Right cardiac atrium (tissue), 5 donors: Measurements from ENCODE around the gene TCIRG1. TPM values are rescaled to one million over a fixed set of nuclear protein-coding genes. Genes with fewer than 3 reads are reported as not detected.

Source experiments
- ATAC-seq, 2 donors: fragments of 200-7000 bp; cut with Tn5 transposase; one replicate each; pipeline versions ENCODE4 v1.8.0 to v1.9.1; 2020; ENCODE audit warnings: moderate library complexity in 2 of 2, mild to moderate bottlenecking in 1 of 2
- DNase-seq, 3 donors: peaks; one replicate each; pipeline ENCODE4 v3.0.0-alpha.2; 2020
- H3K27ac ChIP-seq: one replicate; pipeline ENCODE4 v1.5.1; 2013; ENCODE audit warnings: mild to moderate bottlenecking, low read length, control low read depth, moderate library complexity
- H3K27me3 ChIP-seq: one replicate; pipeline ENCODE4 v1.6.1; 2013; ENCODE audit not compliant: control insufficient read depth, insufficient read depth
- H3K4me1 ChIP-seq: one replicate; pipeline ENCODE4 v1.6.1; 2013; ENCODE audit warnings: low read length; ENCODE audit not compliant: control insufficient read depth, insufficient read depth
- H3K4me3 ChIP-seq: one replicate; pipeline ENCODE4 v1.5.1; 2013; ENCODE audit warnings: low read length, control low read depth
- H3K9me3 ChIP-seq: one replicate; pipeline ENCODE4 v1.6.1; 2013; ENCODE audit warnings: low read length; ENCODE audit not compliant: control insufficient read depth
- whole genome bisulfite sequencing: extraction: QIAGEN DNeasy Blood & Tissue Kit; methylation state at CpG from one replicate; pipeline ENCODE4 v1.1.7; 2013; 5-methylcytosine and 5-hydroxymethylcytosine counted together
- intact Hi-C, 4 donors: fragments of 100-400 bp; cut with DNase I; formaldehyde crosslinking; loops; one replicate each; pipeline versions ENCODE4 v1.11.0 to v1.14.0; 2022 to 2023
- polyA plus RNA-seq: library from polyadenylated mRNA; stranded (reverse); fragments of 200-250 nt; gene quantifications from one replicate; pipeline ENCODE4 v1.2.3, GENCODE V29; 2013
- total RNA-seq, 4 donors: library from RNA; stranded (reverse); fragmentation: NEBNext Ultra II Directional; extraction: Animal tissue kit (Norgen Biotek cat#: 25700); gene quantifications; one replicate each; pipeline ENCODE4 v1.2.1, GENCODE V29; 2021
- donor health status: healthy with polysubstance abuse.
- donor health status: DM: no; HTN: yes; CAD: no.
- donor health status: DM: no; HTN: no; CAD: no.
- donor health status: DM: no; HTN: yes; CAD: no; lungs with severe emphysema.
- donor health status: DM: yes; HTN: yes; CAD: no.

The TCIRG1 gene
- total and polyA plus RNA-seq, 5 donors = 23.4 to 40.2 (median 38.3) TPM

DNA sequence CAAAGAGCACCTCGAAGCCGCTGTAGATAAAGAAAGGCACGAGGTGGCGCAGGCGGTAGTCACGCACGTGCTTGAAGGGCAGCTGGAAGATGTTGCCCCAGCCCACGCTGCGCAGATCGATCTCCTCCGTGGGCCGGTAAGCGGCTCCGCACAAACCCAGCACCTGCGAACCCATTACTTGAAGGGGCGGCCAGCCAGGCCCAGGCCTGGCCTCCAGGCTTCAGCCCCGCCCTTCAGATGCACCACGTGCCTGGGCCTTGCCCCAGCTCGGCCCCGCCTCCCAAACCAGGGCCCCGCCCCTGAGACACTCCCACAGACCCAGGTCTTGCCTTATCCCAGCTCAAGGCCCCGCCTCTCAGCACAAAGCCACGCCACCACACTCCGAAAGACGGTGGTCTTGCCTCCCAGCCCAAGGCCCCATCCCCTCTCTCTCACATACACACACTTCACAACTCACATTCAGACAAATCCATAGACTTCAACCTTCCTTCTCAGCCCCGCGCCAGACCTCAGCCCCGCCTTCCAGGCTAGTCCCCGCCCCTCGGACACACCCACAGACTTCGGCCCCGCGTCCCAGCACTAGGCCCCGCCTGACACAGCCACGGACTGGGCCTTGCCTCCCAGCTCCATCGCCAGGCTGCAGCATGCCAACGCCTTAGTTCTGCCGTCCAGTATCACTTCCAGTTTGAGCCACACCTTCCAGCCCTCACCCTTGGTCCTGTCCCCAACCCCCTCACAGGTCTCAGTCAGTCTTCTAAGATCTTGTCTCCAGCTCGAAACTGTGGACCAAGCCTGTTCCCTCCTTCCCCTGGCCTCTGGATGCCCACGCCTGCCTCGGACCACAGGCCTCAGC, 42.0 kb upstream of the TCIRG1 start:
- ATAC-seq = peak; percentile 92 to 93
- 58% methylated on average over 41 of the region's 41 CpGs for WGBS
- H3K27ac ChIP-seq = no peak overlapping the region
- H3K4me3 ChIP-seq = no peak overlapping the region
- intact Hi-C loops = no loop called here
- H3K9me3 ChIP-seq = no peaks in the 10 kb centered on the region
- no peaks in the 10 kb centered on the region for H3K27me3 ChIP-seq
- H3K4me1 ChIP-seq = no peaks in the 10 kb centered on the region
- DNase-seq = peak; percentile 75 to 92 (median 88)

DNA sequence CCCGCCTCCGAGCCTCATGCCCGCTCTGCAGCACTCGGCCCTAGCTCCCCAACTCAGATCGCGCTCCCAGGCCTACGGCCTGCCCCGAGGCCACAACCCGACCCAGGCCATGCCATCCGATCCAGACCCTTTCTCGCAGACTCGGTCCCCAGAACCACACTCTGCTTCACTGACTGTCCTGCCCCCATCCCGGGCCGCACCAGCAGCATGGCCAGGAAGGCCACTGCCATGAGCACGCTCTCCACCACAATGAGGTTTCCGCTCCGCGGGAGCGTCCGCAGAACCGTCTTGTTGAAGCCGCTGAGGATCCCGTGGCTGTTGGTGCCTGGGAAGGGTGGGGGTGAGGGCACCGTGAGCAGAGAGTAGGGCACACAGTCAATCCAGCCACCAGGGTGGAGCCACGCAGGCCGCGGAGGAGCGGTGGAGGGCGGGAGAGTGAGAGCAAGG, 41.3 kb upstream of the TCIRG1 start:
- no peak overlapping the region for H3K27ac ChIP-seq

DNA sequence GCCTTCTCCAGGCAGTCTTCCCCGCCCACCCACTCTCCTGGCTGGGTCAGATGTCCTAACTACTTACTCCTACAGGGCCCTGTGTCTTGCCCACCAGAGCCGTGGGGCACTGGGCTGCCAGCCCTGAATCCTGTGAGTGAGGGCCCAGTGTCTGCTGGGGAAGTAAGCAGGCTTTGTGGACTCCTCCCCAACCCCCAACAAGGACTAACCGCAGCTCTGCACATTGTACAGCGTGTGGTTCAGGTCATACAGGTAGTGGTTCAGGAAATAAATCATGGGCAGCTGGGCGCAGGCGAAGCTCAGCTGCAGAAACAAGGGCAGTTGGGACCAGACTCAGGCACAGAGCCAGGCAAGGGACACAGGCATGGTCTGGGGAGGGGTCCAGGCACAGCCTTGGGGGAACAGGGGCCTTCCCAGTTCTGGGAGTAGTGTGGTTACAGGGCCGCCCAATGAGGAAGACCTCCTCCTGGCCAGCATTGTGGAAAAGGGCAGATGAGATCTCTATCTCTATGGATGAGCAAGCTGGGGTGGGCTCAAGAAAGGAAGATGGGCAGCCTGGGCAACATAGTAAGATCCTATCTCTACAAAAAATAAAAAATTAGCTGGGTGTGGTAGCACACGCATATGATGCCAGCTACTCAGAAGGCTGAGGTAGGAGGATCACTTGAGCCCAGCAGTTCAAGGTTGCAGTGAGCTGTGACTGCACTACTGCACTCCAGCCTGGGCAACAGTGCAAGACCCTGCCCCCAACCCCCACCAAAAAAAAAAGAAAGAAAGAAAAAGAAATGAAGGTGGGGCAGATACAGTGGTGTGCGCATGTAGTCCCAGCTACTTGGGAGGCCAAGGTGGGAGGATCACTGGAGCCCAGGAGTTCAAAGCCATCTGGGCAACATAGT, 40.4 kb upstream of the TCIRG1 start:
- ATAC-seq = no peak
- peak in 1 of 3 donors; percentile 37 for DNase-seq
- WGBS = 92% methylated on average over 9 of the region's 9 CpGs
- H3K4me3 ChIP-seq = no peak overlapping the region
- no peaks in the 10 kb centered on the region for H3K4me1 ChIP-seq
- intact Hi-C loops = no loop called here
- no peaks in the 10 kb centered on the region for H3K9me3 ChIP-seq
- no peaks in the 10 kb centered on the region for H3K27me3 ChIP-seq
- H3K27ac ChIP-seq = no peak overlapping the region

More for the DNA sequence above, 41.3 kb upstream of the TCIRG1 start:
- peak in 1 of 3 donors; percentile 48 for DNase-seq
- no peaks in the 10 kb centered on the region for H3K9me3 ChIP-seq
- ATAC-seq = peak; percentile 12 to 17
- 93% methylated on average over 29 of the region's 29 CpGs for WGBS
- no peaks in the 10 kb centered on the region for H3K27me3 ChIP-seq
- intact Hi-C loops = no loop called here
- no peak overlapping the region for H3K4me3 ChIP-seq
- no peaks in the 10 kb centered on the region for H3K4me1 ChIP-seq

- H3K4me3 ChIP-seq = no peak overlapping the region
Observed at GRCh38 chr11:67999201-67999629, 39.6 kb upstream of the TCIRG1 start.

GRCh38 chr11:67999704-68000103, 39.1 kb upstream of the TCIRG1 start:
- WGBS = 95% methylated on average over 5 of the region's 5 CpGs
- no peaks in the 10 kb centered on the region for H3K9me3 ChIP-seq
- no peak overlapping the region for H3K27ac ChIP-seq
- H3K4me3 ChIP-seq = no peak overlapping the region
- ATAC-seq = no peak
- H3K4me1 ChIP-seq = no peaks in the 10 kb centered on the region
- H3K27me3 ChIP-seq = no peaks in the 10 kb centered on the region
- intact Hi-C loops = no loop called here
- peak in 1 of 3 donors; percentile 20 for DNase-seq

More at GRCh38 chr11:67999201-67999629, 39.6 kb upstream of the TCIRG1 start:
- no peaks in the 10 kb centered on the region for H3K9me3 ChIP-seq
- peak in 1 of 3 donors; percentile 37 for DNase-seq
- WGBS = 98% methylated on average over 13 of the region's 13 CpGs
- intact Hi-C loops = no loop called here
- H3K4me1 ChIP-seq = no peaks in the 10 kb centered on the region
- H3K27me3 ChIP-seq = no peaks in the 10 kb centered on the region
- ATAC-seq = no peak
- H3K27ac ChIP-seq = no peak overlapping the region

GRCh38 chr11:68002575-68002937, 36.3 kb upstream of the TCIRG1 start:
- peak in 1 of 3 donors; percentile 68 for DNase-seq
- Histone ChIP-seq H3K27me3 (no peaks in the 10 kb centered on the region), H3K27ac (no peak overlapping the region), H3K4me1 (no peaks in the 10 kb centered on the region), H3K9me3 (no peaks in the 10 kb centered on the region), H3K4me3 (no peak overlapping the region)
- WGBS = 75% methylated on average over 9 of the region's 9 CpGs
- intact Hi-C loops = no loop called here
- ATAC-seq = peak in 1 of 2 donors; percentile 2

DNA sequence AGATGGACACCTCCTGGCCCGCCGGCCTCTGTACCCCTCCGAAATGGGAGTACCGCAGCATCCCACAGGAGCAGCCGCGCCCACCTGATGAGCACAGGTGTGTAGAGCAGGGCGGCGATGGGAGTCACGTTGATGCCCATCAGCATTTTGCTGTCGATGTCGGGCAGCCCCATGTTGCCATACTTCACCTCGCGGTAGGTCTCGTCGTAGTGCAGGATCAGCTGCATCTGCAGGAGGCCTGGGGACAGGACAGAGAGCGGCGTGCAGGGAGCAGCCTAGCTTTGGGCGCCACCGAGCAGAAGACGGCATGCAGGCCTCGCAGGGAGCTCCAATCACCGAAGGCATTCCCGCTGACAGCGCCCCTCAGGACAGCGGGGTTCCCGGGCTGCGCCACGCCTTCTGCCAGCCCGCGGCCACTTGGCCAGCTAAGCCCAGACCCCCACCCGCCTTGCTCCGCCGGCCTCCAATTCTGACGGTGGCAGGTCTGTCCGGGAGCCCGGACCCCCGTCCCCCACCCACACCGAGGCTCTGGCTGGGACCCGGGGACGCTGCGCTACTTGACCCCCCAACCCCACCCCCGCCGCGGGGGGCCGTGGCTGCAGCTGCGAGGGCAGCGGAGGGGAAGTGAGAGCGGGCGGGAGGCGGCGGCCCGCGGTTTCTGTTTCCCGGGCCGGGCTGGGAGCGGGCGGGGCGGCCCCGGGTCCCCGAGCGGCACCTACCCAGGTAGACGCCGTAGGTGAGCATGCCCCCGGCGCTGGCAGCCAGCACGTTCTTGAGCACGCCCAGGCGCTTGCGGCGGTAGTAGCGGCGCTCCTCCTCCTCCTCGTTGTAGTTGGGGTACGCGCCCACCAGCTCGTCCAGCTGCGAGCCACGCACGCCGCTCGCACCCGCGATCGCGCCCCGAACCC, 35.6 kb upstream of the TCIRG1 start:
- peak; percentile 49 to 83 (median 80) for DNase-seq
- 13% methylated on average over 86 of the region's 86 CpGs for WGBS

DNA sequence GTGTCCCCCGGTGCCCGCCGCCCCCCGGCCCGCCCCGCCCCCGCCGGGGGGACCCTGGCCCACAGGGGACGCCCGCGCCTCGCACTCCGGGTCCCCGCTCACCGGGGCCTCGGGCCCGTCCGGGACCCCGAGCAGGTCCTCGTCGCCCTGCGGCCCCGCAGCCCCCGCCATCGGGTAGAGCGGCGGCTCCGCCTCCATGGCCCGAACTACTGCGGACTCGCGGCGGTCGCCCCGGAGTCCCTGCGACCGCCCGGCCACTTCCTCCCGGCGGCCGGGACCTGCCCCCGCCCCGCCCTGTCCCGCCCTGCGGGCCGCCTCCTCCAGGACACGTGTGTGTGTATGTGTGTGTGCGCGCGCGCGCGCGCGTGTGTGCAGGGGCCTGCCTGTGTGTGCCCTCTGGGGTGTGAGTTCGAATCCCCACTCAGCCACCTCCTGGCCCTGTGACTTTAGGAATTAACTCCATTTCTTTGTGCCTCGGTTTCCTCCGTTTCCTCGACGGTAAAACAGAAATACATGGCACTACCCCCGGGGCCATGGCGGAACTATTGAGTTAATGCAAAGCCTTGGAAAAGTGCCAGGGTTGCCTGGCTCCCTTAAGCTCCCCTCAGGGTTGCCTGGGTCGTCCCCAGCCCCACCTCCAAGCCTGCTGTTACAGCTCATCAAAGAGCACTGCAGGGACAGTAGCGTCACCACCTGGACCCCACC, 34.8 kb upstream of the TCIRG1 start, which contains the start of gene UNC93B1:
UNC93B1 (minus strand) TSS at position 252 of the 705 bp plus-strand sequence; CDS start at position 198, 54 bp downstream.
- Histone ChIP-seq H3K27ac (no peak within 1 kb of the TSS), H3K4me1 (no peaks in the 10 kb centered on the region), H3K9me3 (no peaks in the 10 kb centered on the region), H3K27me3 (no peaks in the 10 kb centered on the region), H3K4me3 (peak within 1 kb of the TSS; percentile 94)
- peak; percentile 92 for ATAC-seq
- 4% methylated on average over 64 of the region's 64 CpGs for WGBS
- DNase-seq = peak; percentile 94 to 98 (median 98)
- intact Hi-C loops = no loop called here

More for the DNA sequence above, 35.6 kb upstream of the TCIRG1 start:
- Histone ChIP-seq H3K4me3 (peak overlapping the region; percentile 94), H3K27me3 (no peaks in the 10 kb centered on the region), H3K27ac (no peak overlapping the region), H3K9me3 (no peaks in the 10 kb centered on the region), H3K4me1 (no peaks in the 10 kb centered on the region)
- peak; percentile 20 to 35 for ATAC-seq
- intact Hi-C loops = no loop called here

- H3K27me3 ChIP-seq = no peaks in the 10 kb centered on the region
- H3K4me3 ChIP-seq = peak overlapping the region; percentile 94
- no peaks in the 10 kb centered on the region for H3K4me1 ChIP-seq
- DNase-seq (peak in 1 of 3 donors; percentile 23), ATAC-seq (no peak)
- WGBS = 76% methylated on average over 14 of the region's 14 CpGs
- H3K9me3 ChIP-seq = no peaks in the 10 kb centered on the region
- no peak overlapping the region for H3K27ac ChIP-seq
- intact Hi-C loops = no loop called here
Observed at GRCh38 chr11:68004551-68005335, 34.1 kb upstream of the TCIRG1 start.
